ENCODE results near the gene STIM2.

DNA sequence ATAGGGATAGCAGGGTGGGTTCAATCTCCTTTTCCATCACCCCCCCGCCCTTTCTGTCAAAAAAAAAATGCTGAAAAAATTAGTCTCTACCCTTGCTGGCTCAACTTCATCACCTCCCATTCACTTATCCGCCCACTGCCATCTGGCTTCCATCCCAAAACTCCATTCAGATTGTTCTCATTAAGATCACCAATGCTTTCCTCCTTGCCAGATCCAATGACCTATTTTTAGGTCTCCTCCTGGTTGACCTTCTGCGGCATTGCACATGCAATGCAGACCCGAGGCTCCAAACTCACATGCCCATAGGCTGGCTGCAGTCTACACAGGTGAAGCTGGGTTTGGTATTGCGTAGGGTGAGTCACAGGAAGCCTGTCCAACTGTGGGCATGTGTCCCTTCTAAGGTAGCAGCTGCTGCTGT is 21.1 kb upstream of the STIM2 start:
- no peak for TF ChIP-seq SPI1 (IDR thresholded peaks at IDR 0.05; ENCODE audit: low read depth, low read length)
- no peak for TF ChIP-seq TAF1 (IDR thresholded peaks at IDR 0.05; ENCODE audit: low read depth, low read length)
- no peak for TF ChIP-seq POLR2A (IDR thresholded peaks at IDR 0.05; ENCODE audit: low read depth, low read length)
- no peak for TF ChIP-seq POLR2AphosphoS5 (IDR thresholded peaks at IDR 0.05; ENCODE audit: low read depth, low read length)

Data from GM12891 (cell line).